HL-60 (cell line): ENCODE measurements around the gene CIDEC.

Experiments used
- CTCF ChIP-seq: IDR thresholded peaks from one replicate; pipeline ENCODE4 v1.5.1; 2011; ENCODE audit warnings: low read length, control low read depth, inconsistent platforms; ENCODE audit not compliant: insufficient read depth
- POLR2AphosphoS5 ChIP-seq: IDR thresholded peaks from 2 replicates; pipeline ENCODE4 v1.6.1; 2012; ENCODE audit warnings: low read depth

GRCh38 chr3:9916734-9917680 is 37.0 kb upstream of the CIDEC start, which contains the start of gene IL17RC:
- TF ChIP-seq CTCF (no peak), POLR2AphosphoS5 (no peak)
